NK-92 (cell line): ENCODE results near the gene NTMT1.
"Not testable (repeated sequence)": the region's sequence is repeated elsewhere in the genome, so short reads cannot be mapped to it uniquely, and the experiment has no call there.

Source experiments
- DNase-seq: peaks from one replicate; lab custom pipeline; 2025; ENCODE audit not compliant: unreplicated experiment; lab: John Stamatoyannopoulos, UW

The NTMT1 gene

DNA sequence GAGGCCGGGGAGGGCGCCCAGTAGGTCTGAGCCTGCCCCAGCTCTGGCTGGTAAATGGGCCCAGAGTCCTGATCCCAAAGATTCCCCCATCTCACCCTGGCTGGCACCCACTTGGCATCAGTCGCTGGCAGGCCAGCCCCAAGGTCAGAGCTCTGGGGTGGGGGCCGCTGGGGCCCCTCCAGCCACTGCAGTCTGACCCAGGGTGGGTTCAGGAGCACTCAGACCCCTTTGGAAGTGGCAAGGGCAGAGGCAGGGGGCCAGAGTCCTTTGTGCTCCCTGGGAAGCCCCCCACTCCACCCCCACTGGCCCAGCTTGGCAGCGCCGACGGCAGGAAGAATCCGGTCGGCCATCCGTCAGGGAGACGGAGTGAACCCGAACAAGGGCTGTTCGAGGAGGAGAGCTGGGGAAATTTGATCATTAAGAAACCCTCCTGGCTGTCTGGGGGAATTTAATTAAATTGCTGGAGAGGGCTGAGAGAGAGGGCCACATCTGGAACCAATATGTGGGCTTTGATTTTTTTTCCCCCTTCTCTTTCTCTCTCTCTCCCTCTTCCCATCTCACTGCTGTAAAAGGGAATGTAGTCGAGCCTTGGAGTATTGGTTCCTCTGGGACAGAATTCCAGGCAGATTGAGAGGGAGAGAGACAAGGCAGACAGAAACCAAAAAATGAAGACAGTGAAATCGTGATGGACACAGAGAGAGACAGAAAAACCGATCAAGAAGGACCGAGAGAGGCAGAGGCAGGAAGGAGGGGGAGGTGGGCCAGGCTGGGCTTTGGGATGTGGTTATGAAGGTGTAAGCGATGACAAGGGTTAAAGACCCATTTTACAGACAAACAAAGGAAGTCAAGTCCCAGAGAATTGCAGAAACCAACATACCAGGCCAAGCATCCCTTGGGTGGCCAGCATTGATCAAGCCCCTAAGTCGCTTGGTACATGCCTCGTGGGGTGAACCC, 24.0 kb downstream of the NTMT1 start:
- no peak for DNase-seq

DNA sequence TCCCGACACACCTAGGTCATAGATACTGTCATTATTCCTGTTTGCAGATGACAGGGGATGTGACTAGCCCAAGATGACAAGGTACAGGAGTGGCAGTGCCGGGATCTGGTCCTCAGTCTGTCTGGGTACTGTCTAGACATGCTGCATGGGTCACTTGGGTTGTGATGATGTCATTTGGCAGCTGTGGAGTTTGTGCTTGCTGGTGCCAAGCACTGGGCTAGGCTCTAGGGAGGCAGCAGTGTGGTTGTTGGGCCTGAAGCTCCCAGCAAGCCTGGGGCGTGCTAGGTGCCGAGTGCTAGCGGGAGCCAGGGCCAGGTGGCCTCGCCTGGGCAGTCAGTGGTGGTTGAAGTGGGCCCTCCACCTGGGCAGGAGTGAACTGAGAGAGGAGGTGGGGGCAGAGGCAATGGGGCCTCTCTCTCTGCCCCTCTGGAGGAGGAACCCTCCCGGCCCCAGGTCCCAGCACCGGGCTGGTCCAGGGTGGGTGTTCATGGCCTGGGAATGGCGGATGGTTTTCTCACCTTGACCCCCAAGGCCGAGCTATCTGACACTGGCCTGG, 24.8 kb downstream of the NTMT1 start:
- DNase-seq, result no peak

GRCh38 chr9:129653823-129654553, 28.0 kb downstream of the NTMT1 start:
- no peak for DNase-seq

DNA sequence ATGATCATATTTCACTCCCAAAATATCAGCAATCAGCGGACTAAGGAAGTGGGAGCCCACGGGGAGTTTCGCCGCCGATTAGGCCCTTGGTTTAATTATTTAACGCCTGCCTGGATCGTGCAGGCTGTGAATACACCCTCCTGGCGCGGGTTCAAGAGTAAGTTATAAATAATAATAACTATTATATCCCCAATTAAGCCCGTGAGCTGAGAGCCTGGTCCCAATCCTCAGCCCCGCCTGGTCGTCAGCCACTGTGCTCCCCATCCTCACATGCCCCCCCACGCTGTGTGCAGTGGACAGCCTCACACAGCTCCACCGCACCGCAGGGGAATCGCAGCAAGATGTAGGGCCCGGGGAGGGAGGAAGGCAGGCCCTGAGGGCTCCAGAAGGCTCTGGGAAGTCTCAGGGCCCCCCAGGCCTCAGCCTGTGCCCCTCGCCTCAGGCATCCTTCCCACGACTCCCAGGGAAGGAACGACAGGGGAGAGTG, 28.6 kb downstream of the NTMT1 start:
- no peak for DNase-seq

GRCh38 chr9:129655154-129655553, 29.2 kb downstream of the NTMT1 start:
- DNase-seq, result no peak

GRCh38 chr9:129655696-129656095, 29.7 kb downstream of the NTMT1 start:
- no peak for DNase-seq

DNA sequence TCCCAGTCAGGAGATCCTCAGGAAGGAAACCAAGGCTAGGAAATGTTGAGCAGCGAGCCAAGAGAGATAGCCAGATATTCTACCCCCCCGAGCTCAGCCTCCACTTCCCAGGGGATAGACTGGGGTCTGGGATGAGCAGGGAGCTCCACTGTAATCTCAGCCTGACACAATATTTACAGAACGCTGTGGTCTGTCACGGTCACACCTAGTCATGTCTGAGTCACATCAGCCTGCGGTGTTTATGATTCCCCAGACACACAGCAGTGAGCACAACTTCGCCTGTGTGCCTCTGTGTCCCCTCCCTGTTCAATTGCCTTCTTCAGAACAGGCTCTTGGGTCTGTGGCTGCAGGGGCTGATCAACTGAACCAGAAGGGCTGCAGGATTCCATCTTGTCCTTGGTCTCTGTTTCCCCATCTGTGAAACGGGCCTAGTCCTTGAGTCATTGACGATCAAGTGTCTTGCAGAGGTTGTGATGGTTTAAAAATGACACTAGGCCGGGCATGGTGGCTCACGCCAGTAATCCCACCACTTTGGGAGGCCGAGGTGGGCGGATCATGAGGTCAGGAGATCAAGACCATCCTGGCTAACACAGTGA, 30.9 kb downstream of the NTMT1 start:
- DNase-seq, result no peak

DNA sequence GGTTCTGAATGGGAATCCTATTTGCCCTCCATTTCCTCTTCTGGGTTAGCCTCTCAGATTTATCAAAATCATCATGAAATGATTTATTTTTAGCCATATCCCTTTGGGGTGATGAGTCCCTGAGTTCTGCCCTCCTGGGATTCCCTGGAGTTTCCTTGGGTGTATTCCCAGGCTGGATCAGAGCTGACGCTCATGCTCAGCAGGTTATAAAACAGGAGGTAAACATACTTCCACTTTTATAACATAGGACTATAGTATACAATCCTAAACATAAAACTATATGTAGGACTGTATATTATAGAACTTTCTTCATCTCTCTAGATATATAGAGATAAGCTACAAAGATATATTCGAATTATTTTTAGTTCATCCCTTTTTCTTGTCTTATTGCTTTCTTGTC, 35.1 kb downstream of the NTMT1 start:
- no peak for DNase-seq

DNA sequence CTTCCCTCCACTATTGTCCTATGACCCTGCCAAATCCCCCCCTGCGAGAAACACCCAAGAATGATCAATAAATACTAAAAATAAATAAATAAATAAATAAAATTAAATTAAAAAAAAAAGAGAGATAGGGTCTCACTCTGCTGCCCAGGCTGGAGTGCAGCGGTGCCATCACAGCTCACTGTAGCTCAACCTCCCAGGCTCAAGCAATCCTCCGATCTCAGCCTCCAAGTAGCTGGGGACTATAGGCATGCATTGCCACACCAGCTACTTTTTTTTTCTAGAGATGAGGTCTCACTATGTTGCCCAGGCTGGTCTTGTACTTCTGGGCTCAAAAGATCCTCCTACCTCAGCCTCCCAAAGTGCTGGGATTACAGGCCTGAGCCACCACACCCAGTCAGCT, 36.3 kb downstream of the NTMT1 start:
- not testable (repeated sequence) for DNase-seq

- DNase-seq, result no peak
These were observed 38.9 kb downstream of the NTMT1 start for GRCh38 chr9:129664746-129665388.

DNA sequence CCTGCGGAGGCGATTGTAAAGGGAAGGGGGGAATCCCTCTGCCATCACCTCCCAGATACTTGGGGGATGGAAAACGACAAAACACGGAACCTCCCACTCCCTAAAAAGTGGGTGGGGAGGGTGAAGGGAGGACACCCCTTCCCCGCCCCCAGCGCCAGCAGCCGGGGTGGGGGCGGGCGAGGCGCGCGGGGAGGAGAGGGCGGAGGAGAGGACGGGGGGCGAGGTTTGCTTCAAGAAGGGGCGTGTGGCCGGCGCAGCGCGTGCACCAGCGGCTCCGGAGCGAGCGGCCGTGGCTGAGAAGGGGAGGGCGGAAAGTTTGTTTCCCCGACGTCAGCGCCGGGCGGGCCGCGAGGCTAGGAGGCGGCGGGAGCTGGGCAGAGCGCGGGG, 39.4 kb downstream of the NTMT1 start, which contains the start of gene PRRX2:
Gene PRRX2, plus strand, starts transcription at position 259 of the 387 bp plus-strand sequence. CDS start 221 bp downstream, outside the sequence.
- DNase-seq, result no peak

DNA sequence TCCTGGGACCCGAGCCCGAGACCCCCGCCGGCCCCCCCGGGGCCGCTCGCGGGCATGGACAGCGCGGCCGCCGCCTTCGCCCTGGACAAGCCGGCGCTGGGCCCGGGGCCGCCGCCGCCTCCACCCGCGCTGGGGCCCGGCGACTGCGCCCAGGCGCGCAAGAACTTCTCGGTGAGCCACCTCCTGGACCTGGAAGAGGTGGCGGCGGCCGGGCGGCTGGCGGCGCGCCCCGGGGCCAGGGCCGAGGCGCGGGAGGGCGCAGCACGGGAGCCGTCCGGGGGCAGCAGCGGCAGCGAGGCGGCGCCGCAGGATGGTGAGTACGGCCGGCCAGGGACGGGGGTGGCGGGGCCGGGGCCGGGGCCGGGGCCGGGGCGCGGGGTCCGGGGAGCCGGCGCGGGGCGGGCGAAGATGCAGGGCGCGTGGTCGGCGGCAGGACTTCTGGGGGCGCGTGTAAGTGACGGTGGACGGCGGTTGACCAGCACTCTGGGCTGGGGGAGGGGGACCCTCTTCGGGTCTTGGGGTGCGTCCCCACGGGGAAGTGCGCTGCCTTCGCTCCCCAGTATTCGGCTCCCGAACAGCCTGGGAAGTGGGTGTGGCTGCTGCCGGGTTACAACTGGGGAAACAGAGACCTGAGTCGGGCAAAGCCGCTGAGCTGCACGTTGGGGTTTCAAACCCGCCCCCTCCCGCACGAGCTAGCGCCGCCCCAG, 40.0 kb downstream of the NTMT1 start:
- DNase-seq, result no peak

- no peak for DNase-seq
These were observed 40.6 kb downstream of the NTMT1 start for GRCh38 chr9:129666575-129666974.

GRCh38 chr9:129667378-129667777, 41.4 kb downstream of the NTMT1 start:
- DNase-seq, result no peak

DNA sequence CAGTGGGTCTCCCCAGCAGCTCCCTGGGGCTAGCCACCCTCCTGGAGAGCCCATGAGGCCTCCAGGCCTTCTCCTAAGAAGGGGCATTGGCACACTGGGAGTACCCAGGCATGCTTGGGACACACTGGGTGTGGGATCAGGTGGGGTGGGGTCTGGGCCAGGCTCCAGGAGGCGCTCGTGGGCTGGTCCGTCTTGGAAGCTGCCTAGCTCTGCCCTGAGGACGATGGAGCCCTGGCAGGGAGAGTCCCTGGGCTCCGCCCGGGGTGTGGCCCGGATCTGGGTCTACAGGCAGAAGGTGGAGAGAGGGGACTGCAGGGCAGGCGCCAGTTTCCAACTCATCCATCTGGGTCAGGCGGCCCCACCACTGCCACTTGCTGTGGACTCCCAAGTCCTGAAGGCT, 41.9 kb downstream of the NTMT1 start:
- no peak for DNase-seq

DNA sequence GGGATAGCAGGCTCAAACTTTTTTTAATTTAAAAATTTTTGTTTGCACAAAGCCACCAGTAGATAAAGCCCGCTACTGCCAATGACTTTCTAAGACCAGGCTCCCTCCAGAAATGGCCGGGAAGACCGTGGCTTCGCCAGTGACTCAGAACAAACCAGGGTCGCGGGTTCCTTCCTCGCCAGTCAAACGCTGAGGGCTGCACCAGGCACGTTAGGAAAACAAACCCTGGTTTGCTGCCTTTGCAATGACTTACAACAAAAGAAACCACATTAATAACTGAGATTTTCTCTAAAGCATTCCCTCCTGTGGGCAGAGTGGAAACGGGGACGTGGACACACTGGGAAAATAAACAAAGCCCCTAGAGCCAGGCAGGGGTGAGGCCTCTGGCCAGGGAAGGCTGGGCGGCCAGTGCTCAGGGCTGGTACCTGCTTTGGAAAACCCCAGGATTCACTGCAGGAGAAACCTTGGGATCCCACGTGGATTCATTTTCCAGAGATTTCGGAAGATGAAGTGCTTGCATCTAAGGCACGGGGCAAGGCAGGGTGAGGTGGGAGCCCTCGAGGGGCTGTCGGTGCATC, 43.3 kb downstream of the NTMT1 start:
- DNase-seq, result no peak

- no peak for DNase-seq
These were observed 44.0 kb downstream of the NTMT1 start for GRCh38 chr9:129669946-129670345.

- no peak for DNase-seq
These were observed 45.1 kb downstream of the NTMT1 start for GRCh38 chr9:129671065-129671464.

- DNase-seq, result no peak
These were observed 45.6 kb downstream of the NTMT1 start for GRCh38 chr9:129671519-129671918.

GRCh38 chr9:129672702-129673101, 46.7 kb downstream of the NTMT1 start:
- no peak for DNase-seq
